GM20000 (cell line): Measurements from ENCODE around the gene TNFSF12.

ENCODE experiments used
- DNase-seq: peaks from one replicate; pipeline ENCODE4 v3.0.0; 2012; ENCODE audit warnings: low spot score
- TF ChIP-seq, protein P1 (sequence below): IDR thresholded peaks from 2 replicates; pipeline ENCODE4 v1.5.1; 2012; ENCODE audit warnings: mild to moderate bottlenecking, control low read depth; ENCODE audit errors: extremely low read depth, missing control alignments

TNFSF12 gene, protein sequence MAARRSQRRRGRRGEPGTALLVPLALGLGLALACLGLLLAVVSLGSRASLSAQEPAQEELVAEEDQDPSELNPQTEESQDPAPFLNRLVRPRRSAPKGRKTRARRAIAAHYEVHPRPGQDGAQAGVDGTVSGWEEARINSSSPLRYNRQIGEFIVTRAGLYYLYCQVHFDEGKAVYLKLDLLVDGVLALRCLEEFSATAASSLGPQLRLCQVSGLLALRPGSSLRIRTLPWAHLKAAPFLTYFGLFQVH

DNA sequence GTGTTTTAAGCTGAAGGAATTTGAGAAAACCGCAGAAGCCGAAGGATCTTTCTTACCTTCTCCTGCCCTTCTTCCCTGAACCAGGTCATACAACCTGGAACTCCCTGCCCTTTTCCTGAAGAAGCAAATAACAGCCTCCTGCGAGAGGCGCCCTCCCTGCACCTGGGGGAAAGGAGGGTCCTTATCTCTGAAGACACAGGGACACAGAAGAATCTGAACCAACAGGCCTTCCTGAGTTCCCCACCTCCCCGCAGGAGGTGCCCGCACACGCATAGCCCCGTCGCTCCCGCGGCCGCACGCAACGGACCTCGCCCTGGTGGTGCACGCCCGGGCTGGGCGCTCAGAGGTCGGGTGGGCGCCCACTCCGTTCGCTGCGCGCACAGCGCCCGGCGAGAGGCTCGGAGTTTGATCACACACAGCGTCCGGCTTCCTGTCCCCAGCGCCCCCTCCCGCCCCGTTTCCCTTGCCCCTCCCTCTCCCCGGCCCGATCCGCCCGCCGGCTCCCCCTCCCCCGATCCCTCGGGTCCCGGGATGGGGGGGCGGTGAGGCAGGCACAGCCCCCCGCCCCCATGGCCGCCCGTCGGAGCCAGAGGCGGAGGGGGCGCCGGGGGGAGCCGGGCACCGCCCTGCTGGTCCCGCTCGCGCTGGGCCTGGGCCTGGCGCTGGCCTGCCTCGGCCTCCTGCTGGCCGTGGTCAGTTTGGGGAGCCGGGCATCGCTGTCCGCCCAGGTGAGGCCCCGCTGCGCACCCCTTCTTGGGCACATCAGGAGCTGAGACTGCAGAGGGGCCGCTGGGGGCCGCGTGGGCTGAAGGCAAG, at the start of gene TNFSF12:
Gene TNFSF12, plus strand, starts transcription at position 474 of the 816 bp plus-strand sequence. Its CDS starts 96 bp downstream, at position 570.
- DNase-seq: peak; percentile 76
- TF ChIP-seq, protein P1, sequence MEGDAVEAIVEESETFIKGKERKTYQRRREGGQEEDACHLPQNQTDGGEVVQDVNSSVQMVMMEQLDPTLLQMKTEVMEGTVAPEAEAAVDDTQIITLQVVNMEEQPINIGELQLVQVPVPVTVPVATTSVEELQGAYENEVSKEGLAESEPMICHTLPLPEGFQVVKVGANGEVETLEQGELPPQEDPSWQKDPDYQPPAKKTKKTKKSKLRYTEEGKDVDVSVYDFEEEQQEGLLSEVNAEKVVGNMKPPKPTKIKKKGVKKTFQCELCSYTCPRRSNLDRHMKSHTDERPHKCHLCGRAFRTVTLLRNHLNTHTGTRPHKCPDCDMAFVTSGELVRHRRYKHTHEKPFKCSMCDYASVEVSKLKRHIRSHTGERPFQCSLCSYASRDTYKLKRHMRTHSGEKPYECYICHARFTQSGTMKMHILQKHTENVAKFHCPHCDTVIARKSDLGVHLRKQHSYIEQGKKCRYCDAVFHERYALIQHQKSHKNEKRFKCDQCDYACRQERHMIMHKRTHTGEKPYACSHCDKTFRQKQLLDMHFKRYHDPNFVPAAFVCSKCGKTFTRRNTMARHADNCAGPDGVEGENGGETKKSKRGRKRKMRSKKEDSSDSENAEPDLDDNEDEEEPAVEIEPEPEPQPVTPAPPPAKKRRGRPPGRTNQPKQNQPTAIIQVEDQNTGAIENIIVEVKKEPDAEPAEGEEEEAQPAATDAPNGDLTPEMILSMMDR: no peak

DNA sequence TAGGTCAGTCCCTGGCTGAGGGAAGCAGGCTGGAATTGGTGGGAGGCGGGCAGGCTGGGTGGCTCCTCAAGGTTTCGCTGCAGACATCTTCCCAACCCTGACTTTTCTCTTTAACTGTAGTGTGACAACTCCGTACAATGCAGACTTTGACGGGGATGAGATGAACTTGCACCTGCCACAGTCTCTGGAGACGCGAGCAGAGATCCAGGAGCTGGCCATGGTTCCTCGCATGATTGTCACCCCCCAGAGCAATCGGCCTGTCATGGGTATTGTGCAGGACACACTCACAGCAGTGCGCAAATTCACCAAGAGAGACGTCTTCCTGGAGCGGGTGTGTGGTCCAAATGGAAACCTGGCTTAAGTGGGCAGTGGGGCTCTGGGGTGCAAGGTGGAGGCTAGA, 49.7 kb upstream of the TNFSF12 start:
- TF ChIP-seq, protein P1: no peak
- DNase-seq: no peak

DNA sequence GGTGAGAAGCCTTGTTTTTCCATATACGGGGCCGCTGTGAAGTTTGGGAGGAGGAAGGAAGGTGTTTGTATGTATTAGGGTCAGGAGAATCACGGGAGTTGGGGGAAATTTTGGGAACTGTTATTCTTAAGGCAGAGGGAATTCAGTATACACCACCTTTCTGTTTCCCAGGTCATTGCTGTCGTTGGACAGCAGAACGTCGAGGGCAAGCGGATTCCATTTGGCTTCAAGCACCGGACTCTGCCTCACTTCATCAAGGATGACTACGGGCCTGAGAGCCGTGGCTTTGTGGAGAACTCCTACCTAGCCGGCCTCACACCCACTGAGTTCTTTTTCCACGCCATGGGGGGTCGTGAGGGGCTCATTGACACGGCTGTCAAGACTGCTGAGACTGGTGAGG, 47.1 kb upstream of the TNFSF12 start:
- TF ChIP-seq, protein P1: no peak
- DNase-seq: no peak

DNA sequence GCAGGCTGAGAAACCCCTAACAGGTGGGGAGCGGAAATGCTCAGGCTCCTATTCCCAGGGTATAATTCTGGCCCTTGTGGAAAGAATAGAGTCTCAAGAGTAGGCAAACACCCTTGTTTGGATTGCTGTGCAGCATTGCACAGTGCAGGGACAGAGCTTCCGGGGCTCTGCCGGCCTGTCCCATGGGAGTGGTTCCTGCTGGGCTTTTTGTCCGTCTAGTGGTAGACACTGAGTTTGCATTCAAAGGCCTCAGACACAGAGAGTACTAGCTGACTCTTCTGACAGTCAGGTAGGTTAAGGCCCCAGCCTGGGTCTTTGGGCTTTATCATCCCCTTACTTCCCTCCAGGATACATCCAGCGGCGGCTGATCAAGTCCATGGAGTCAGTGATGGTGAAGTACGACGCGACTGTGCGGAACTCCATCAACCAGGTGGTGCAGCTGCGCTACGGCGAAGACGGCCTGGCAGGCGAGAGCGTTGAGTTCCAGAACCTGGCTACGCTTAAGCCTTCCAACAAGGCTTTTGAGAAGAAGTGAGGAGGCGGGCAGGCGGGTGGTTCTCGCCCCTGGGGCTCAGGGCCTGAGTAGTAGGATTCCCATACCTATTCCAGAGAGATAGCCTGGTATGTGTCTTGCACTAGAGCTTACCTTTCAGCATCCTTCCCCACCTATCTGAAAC, 46.5 kb upstream of the TNFSF12 start:
- DNase-seq: no peak
- TF ChIP-seq, protein P1: no peak

DNA sequence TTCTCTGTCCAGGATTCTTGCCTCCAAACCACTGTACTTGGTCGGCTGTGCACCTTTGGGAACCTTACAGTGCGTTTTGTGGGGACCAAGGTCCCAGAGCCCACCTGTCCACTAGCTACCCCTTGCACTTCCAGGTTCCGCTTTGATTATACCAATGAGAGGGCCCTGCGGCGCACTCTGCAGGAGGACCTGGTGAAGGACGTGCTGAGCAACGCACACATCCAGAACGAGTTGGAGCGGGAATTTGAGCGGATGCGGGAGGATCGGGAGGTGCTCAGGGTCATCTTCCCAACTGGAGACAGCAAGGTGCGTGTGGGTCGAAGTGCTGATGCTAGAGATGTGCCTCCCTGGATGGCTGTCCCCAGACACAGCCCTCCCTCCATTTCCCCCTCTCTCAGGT, 45.9 kb upstream of the TNFSF12 start:
- TF ChIP-seq, protein P1: peak; percentile 3
- no peak for DNase-seq

DNA sequence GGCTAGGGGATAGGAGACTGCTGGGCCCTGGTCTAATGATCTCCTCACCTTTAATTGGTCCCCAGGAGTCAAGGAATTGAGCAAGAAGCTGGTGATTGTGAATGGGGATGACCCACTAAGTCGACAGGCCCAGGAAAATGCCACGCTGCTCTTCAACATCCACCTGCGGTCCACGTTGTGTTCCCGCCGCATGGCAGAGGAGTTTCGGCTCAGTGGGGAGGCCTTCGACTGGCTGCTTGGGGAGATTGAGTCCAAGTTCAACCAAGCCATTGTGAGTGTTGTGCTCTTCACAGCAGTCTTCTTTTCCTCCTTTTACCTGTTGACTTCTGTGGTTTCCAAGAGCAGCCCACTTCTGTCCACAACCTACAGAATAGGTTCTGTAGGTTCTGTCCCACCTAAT, 45.3 kb upstream of the TNFSF12 start:
- TF ChIP-seq, protein P1: no peak
- DNase-seq: no peak

DNA sequence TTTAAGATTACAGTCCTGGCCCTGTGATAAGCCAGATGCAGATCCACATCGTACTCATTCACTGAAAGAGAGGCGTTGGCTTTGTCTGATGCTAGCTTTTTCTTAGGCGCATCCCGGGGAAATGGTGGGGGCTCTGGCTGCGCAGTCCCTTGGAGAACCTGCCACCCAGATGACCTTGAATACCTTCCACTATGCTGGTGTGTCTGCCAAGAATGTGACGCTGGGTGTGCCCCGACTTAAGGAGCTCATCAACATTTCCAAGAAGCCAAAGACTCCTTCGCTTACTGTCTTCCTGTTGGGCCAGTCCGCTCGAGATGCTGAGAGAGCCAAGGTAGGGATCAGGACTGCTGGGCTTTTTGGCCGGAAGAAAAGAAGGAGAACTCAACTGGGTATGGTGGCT, 40.7 kb upstream of the TNFSF12 start:
- TF ChIP-seq, protein P1: no peak
- DNase-seq: no peak
